RWPE1 (cell line): ENCODE results near the gene EML4.
"Not testable (repeated sequence)": the region's sequence is repeated elsewhere in the genome, so short reads cannot be mapped to it uniquely, and the experiment has no call there.

Experiments
- CTCF ChIA-PET: fragments of 350-600 bp; sonication (Branson Sonifier 250); formaldehyde crosslinking; extraction: SDS; loops from one replicate; lab custom pipeline; 2021; lab: Yijun Ruan, JAX
- POLR2A ChIA-PET: fragments of 400-600 bp; formaldehyde crosslinking; extraction: SDS; loops from one replicate; lab custom pipeline; 2020; ENCODE audit warnings: antibody characterized with exemption; ENCODE audit not compliant: low non-redundant PET; lab: Yijun Ruan, JAX
- DNase-seq: peaks from one replicate; pipeline ENCODE4 v3.0.0; 2012; ENCODE audit warnings: low spot score
- H3K27ac ChIP-seq: fragments of 450-650 bp; 2 replicates; pipeline ENCODE4 v1.5.1; 2017
- TF ChIP-seq, protein P1 (sequence below): fragments of 450-650 bp; conservative IDR thresholded peaks from 2 replicates; pipeline ENCODE4 v1.5.1; 2017; ENCODE audit warnings: low read depth, mild to moderate bottlenecking

Gene EML4

DNA sequence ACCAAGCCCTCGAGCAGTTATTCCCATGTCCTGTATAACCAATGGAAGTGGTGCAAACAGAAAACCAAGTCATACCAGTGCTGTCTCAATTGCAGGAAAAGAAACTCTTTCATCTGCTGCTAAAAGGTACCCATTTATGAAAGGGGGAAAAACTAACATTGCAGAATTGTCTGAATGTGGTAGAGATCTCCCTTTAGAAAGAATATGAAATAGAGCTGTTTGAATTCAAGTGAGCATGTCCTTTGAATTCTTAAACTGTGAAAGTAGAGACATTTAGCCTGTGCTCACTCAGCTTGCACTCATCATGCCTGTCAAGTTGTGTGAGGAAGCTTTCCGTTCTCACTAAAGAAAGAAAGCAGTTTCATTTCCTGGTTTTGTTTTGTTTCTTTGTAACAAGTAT lies 87.4 kb downstream of the EML4 start:
- CTCF ChIA-PET: no interaction called here
- POLR2A ChIA-PET: no interaction called here
- DNase-seq: no peak
- TF ChIP-seq, protein P1, sequence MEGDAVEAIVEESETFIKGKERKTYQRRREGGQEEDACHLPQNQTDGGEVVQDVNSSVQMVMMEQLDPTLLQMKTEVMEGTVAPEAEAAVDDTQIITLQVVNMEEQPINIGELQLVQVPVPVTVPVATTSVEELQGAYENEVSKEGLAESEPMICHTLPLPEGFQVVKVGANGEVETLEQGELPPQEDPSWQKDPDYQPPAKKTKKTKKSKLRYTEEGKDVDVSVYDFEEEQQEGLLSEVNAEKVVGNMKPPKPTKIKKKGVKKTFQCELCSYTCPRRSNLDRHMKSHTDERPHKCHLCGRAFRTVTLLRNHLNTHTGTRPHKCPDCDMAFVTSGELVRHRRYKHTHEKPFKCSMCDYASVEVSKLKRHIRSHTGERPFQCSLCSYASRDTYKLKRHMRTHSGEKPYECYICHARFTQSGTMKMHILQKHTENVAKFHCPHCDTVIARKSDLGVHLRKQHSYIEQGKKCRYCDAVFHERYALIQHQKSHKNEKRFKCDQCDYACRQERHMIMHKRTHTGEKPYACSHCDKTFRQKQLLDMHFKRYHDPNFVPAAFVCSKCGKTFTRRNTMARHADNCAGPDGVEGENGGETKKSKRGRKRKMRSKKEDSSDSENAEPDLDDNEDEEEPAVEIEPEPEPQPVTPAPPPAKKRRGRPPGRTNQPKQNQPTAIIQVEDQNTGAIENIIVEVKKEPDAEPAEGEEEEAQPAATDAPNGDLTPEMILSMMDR: no peak
- H3K27ac ChIP-seq: no peak overlapping the region

DNA sequence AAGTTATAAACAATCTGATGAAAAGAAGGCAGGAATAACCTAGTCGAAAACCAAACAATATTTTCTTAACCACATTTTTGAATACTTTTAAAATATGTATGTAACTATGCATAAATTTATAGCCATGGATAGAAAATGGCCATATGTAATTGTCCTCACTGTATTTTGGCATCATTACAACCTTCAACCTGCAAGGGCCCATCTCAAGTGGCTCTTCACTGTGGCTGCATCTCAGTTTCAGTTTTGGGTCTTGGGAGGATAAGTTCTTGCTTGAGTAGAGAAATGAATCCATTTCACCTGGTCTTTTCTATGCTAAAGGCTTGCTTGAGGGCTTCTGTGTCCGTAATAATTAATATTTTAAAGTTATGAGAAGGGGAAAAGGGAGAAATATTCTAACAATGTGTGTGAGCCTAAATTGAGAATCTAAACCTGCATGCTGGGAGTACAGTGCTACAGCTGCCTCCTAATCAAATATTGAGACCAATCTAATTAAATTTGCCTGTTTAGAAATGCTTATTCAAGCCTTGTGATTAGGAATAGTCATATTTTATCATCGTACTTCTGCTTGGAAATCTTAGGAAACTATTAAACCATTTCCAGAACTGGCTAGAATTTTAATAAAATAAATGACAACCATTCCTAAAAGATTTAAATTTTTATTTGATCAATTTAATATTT lies 92.5 kb downstream of the EML4 start:
- ChIA-PET POLR2A (no interaction called here), CTCF (interaction anchor here (0.5 kb wide), 1 partner anchor 447 kb away, joined by 5 read pairs; no protein-coding TSS in a partner anchor)
- no peak for DNase-seq
- TF ChIP-seq, protein P1: no peak
- H3K27ac ChIP-seq: no peak overlapping the region

DNA sequence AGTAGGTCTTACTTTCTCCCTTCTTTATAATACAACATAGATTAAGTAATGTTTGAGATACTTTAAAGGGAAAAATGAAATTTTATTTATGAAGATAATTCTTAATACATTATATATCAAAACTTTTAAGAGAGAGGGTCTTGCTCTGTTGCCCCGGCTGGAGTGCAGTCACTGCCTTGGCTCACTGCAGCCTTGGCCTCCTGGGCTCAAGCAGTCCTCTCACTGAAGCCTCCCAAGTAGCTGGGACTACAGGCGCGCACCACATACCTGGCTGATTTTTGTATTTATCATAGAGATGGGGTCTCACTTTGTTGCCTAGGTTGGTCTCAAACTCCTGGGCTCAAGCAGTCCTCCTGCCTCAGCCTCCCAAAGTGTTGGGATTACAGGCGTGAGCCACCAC lies 97.1 kb downstream of the EML4 start:
- H3K27ac ChIP-seq: no peak overlapping the region
- POLR2A ChIA-PET: no interaction called here
- CTCF ChIA-PET: no interaction called here
- no peak for DNase-seq
- TF ChIP-seq, protein P1: no peak

DNA sequence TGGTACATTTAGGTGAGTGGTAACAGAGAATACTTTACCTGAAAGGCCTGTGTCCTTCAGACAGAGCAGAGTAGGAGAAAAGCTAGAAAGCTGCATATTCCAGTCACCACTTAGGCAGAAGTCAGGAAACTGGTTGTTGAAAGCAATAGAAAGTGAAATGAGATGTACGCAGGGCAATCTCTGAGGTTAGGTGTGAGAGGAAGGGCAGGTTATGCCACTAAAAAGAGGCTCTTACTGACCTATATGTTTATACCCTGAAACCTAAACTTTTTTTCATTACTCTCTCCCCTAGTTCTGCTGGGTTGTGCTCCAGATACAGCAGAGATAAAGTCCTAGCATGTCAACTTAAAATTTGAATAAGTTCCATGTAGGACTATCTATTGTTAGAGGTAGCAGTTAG lies 98.4 kb downstream of the EML4 start:
- ChIA-PET CTCF (interaction anchor here (0.6 to 0.7 kb wide), 2 partner anchors 28 to 398 kb away, joined by 3 to 4 read pairs; no protein-coding TSS in a partner anchor), POLR2A (no interaction called here)
- no peak for DNase-seq

DNA sequence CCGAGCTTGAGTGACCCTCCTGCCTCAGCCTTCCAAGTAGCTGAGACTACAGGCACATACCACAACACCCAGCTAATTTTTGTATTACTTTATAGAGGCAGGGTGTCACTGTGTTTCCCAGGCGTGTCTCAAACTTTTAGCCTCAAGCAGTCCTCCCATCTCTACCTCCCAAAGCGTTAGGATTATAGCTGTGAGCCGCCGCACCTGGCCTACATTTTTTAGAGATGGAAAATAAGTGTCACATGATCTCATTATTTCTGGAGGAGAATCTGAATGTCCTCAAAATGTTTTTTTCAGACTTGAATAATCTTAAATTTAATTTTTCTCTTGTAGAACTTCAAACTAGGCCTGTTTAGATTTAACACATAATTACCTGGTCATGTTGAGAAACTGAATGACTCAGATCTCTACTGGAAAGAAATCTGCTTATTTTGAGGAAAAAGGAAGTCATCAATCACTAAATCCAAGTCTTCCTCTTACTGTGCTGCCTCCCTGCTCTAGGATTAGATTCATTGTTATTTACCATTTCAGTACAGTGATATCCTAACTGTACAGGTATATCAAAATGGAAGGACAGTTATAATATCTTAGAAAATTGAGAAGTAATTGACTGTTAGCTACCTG lies 99.5 kb downstream of the EML4 start:
- H3K27ac ChIP-seq: no peak overlapping the region
- ChIA-PET POLR2A (no interaction called here), CTCF (no interaction called here)
- TF ChIP-seq, protein P1: no peak
- DNase-seq: no peak

More for the DNA sequence above, 98.4 kb downstream of the EML4 start:
- TF ChIP-seq, protein P1: no peak
- H3K27ac ChIP-seq: no peak overlapping the region

DNA sequence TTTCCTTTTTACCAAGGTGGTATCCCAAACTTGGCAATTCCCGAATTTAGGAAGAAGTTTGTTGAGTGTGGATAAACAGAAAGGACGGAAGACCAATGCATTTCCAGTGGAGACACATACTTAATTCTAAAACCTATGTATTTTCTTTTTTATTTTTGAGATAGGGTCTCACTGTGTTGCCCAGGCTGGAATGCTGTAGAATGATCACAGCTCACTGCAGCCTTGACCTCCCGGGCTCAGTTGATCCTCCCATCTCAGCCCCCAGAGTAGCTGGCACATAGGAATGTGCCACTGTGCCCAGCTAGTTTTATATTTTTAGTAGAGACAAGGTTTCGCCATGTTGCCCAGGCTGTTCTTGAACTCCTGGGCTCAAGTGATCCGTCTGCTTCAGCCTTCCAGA lies 101.6 kb downstream of the EML4 start:
- TF ChIP-seq, protein P1: no peak
- ChIA-PET CTCF (no interaction called here), POLR2A (no interaction called here)
- no peak overlapping the region for H3K27ac ChIP-seq
- DNase-seq: no peak

DNA sequence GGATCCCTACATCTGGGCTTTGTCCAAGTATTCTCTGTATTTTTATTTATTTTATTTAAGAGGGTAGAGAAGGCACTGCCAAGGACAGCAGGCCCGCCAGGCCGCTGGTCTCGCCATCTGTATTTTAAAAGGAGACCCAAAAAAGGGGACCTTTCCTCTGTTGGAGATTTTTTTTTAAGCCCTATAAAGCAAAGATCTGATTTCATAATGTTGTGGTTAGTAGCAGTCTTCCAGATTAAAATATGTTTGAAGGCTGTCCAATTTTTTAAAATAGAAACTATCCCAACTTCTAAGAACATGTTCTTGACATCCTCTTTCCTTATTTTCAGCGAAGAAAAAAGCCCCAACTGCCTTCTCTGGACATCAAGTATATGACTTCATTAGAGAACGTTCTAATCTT lies 102.1 kb downstream of the EML4 start:
- H3K27ac ChIP-seq, DNase-seq, POLR2A ChIA-PET, CTCF ChIA-PET: not testable (repeated sequence)
